Activated CD4-positive, alpha-beta T cell treated with anti-CD3 and anti-CD28 coated beads for 36 hours (primary cell): Measurements from ENCODE around the gene VPS13C. TPM values are rescaled to one million over a fixed set of nuclear protein-coding genes. Genes with fewer than 3 reads are reported as not detected.
A peak's percentile ranks its signal among the peaks of the same experiment; 100 is the strongest.

ENCODE experiments used
- ATAC-seq: fragments of 200-7000 bp; cut with Tn5 transposase; one replicate; pipeline ENCODE4 v1.10.0; 2021; ENCODE audit warnings: mild to moderate bottlenecking, moderate library complexity
- CTCF ChIA-PET: fragments of 350-600 bp; sonication (Branson Sonifier 250); formaldehyde crosslinking; loops from one replicate; lab custom pipeline; 2021; ENCODE audit warnings: antibody characterized with exemption; lab: Charles Lee
- POLR2A ChIA-PET: fragments of 350-600 bp; sonication (Branson Sonifier 250); formaldehyde crosslinking; loops from one replicate; lab custom pipeline; 2021; ENCODE audit warnings: antibody characterized with exemption, inconsistent platforms; lab: Charles Lee
- DNase-seq: peaks from one replicate; pipeline ENCODE4 v3.0.0-alpha.2; 2020
- H3K27ac Mint-ChIP-seq: one replicate; pipeline ENCODE4 v1.8.0; 2021; ENCODE audit warnings: mixed read lengths
- H3K27me3 Mint-ChIP-seq: one replicate; pipeline ENCODE4 v1.8.0; 2021; ENCODE audit warnings: mixed read lengths
- H3K36me3 Mint-ChIP-seq: one replicate; pipeline ENCODE4 v1.8.0; 2021; ENCODE audit warnings: low read depth, mixed read lengths
- H3K4me1 Mint-ChIP-seq: one replicate; pipeline ENCODE4 v1.8.0; 2021; ENCODE audit warnings: mixed read lengths
- H3K4me3 Mint-ChIP-seq: one replicate; pipeline ENCODE4 v1.8.0; 2021; ENCODE audit warnings: mild to moderate bottlenecking, moderate library complexity, mixed read lengths
- H3K9me3 Mint-ChIP-seq: one replicate; pipeline ENCODE4 v1.8.0; 2021; ENCODE audit warnings: low read depth, mixed read lengths
- intact Hi-C, 2 experiments: fragments of 100-400 bp; cut with DNase I in 1 of 2; cut with micrococcal nuclease in 1 of 2; formaldehyde crosslinking; loops; one replicate each; pipeline versions ENCODE4 v1.14.2 to v1.15.1; 2022 to 2024; cut with DNase I, micrococcal nuclease
- total RNA-seq, 2 experiments: library from RNA; stranded (reverse); gene quantifications; one replicate each; pipeline ENCODE4 v1.2.3, GENCODE V29; 2021

VPS13C gene
- total RNA-seq, 2 experiments from 2014 or later = 40.1 to 47.2 TPM

- H3K4me1 Mint-ChIP-seq = peaks cover 5% of the 10 kb centered on the region
- CTCF ChIA-PET = no interaction called here
- no peaks in the 10 kb centered on the region for H3K27me3 Mint-ChIP-seq
- no peak overlapping the region for H3K4me3 Mint-ChIP-seq
- intact Hi-C loops = no loop called here
- ATAC-seq (no peak), DNase-seq (no peak)
- H3K9me3 Mint-ChIP-seq = peaks cover 2% of the 10 kb centered on the region
- peaks cover 38% of the 10 kb centered on the region for H3K36me3 Mint-ChIP-seq
- POLR2A ChIA-PET = no interaction called here
- H3K27ac Mint-ChIP-seq = no peak overlapping the region
These were observed 70.6 kb downstream of the VPS13C start for GRCh38 chr15:61989667-61990066.

GRCh38 chr15:61987824-61988223, 72.4 kb downstream of the VPS13C start:
- POLR2A ChIA-PET = no interaction called here
- peaks cover 44% of the 10 kb centered on the region for H3K36me3 Mint-ChIP-seq

GRCh38 chr15:61983081-61983480, 77.2 kb downstream of the VPS13C start:
- POLR2A ChIA-PET = no interaction called here
- H3K36me3 Mint-ChIP-seq = peaks cover 44% of the 10 kb centered on the region
- H3K4me1 Mint-ChIP-seq = no peaks in the 10 kb centered on the region
- CTCF ChIA-PET = interaction anchor here (1.5 kb wide), 1 partner anchor 149 kb away, joined by 3 read pairs; no protein-coding TSS in a partner anchor
- no peak overlapping the region for H3K4me3 Mint-ChIP-seq
- no peak for DNase-seq
- no peak overlapping the region for H3K27ac Mint-ChIP-seq
- no peaks in the 10 kb centered on the region for H3K27me3 Mint-ChIP-seq
- ATAC-seq = no peak
- no peaks in the 10 kb centered on the region for H3K9me3 Mint-ChIP-seq
- intact Hi-C loops = no loop called here

More at GRCh38 chr15:61987824-61988223, 72.4 kb downstream of the VPS13C start:
- DNase-seq (no peak), ATAC-seq (no peak)
- Mint-ChIP-seq H3K4me1 (peaks cover 5% of the 10 kb centered on the region), H3K27me3 (no peaks in the 10 kb centered on the region), H3K9me3 (peaks cover 2% of the 10 kb centered on the region), H3K4me3 (no peak overlapping the region), H3K27ac (no peak overlapping the region)
- intact Hi-C loops = no loop called here
- CTCF ChIA-PET = no interaction called here

GRCh38 chr15:61978225-61978624, 82.0 kb downstream of the VPS13C start:
- ATAC-seq (no peak), DNase-seq (no peak)
- peaks cover 8% of the 10 kb centered on the region for H3K4me1 Mint-ChIP-seq
- H3K9me3 Mint-ChIP-seq = no peaks in the 10 kb centered on the region
- H3K27ac Mint-ChIP-seq = no peak overlapping the region
- intact Hi-C loops = loop anchor here in 1 of 2 experiments (10.0 kb wide), 1 partner anchor 87 kb away; the partner anchor contains the start of genes C2CD4A and VPS13C
- H3K27me3 Mint-ChIP-seq = no peaks in the 10 kb centered on the region
- CTCF ChIA-PET = interaction anchor here (1.0 to 1.8 kb wide), 4 partner anchors 16 to 129 kb away, joined by 3 to 4 read pairs (median 3); partner anchors contain the start of gene C2CD4A
- no peak overlapping the region for H3K4me3 Mint-ChIP-seq
- peaks cover 31% of the 10 kb centered on the region for H3K36me3 Mint-ChIP-seq
- POLR2A ChIA-PET = no interaction called here

GRCh38 chr15:61974759-61975158, 85.5 kb downstream of the VPS13C start:
- peaks cover 38% of the 10 kb centered on the region for H3K36me3 Mint-ChIP-seq
- CTCF ChIA-PET = interaction anchor here (0.6 kb wide), 1 partner anchor 57 kb away, joined by 3 read pairs; no protein-coding TSS in a partner anchor
- no peak overlapping the region for H3K27ac Mint-ChIP-seq
- ATAC-seq (peak; percentile 19), DNase-seq (no peak)
- POLR2A ChIA-PET = no interaction called here
- no peaks in the 10 kb centered on the region for H3K9me3 Mint-ChIP-seq
- no peaks in the 10 kb centered on the region for H3K27me3 Mint-ChIP-seq
- H3K4me1 Mint-ChIP-seq = peaks cover 8% of the 10 kb centered on the region
- intact Hi-C loops = loop anchor here (5.0 to 10.0 kb wide), 2 partner anchors 90 to 98 kb away; partner anchors contain the start of genes C2CD4A (in 1 of the 2) and VPS13C (in 1 of the 2)
- no peak overlapping the region for H3K4me3 Mint-ChIP-seq

- H3K9me3 Mint-ChIP-seq = no peaks in the 10 kb centered on the region
- CTCF ChIA-PET = interaction anchor here (0.7 to 0.9 kb wide), 2 partner anchors 11 kb away, joined by 3 read pairs; no protein-coding TSS in a partner anchor
- intact Hi-C loops = loop anchor here (5.0 to 10.0 kb wide), 2 partner anchors 91 to 98 kb away; partner anchors contain the start of genes C2CD4A (in 1 of the 2) and VPS13C (in 1 of the 2)
- no peak overlapping the region for H3K4me3 Mint-ChIP-seq
- POLR2A ChIA-PET = no interaction called here
- H3K27me3 Mint-ChIP-seq = no peaks in the 10 kb centered on the region
- peaks cover 8% of the 10 kb centered on the region for H3K4me1 Mint-ChIP-seq
- DNase-seq (no peak), ATAC-seq (no peak)
- no peak overlapping the region for H3K27ac Mint-ChIP-seq
- H3K36me3 Mint-ChIP-seq = peaks cover 33% of the 10 kb centered on the region
These were observed 86.1 kb downstream of the VPS13C start for GRCh38 chr15:61974118-61974517.

GRCh38 chr15:61951949-61952348, 108.3 kb downstream of the VPS13C start:
- no peak overlapping the region for H3K27ac Mint-ChIP-seq
- H3K4me1 Mint-ChIP-seq = no peaks in the 10 kb centered on the region
- intact Hi-C loops = no loop called here
- H3K27me3 Mint-ChIP-seq = no peaks in the 10 kb centered on the region
- CTCF ChIA-PET = no interaction called here
- POLR2A ChIA-PET = no interaction called here
- no peak for DNase-seq
- H3K4me3 Mint-ChIP-seq = no peak overlapping the region
- no peak for ATAC-seq
- no peaks in the 10 kb centered on the region for H3K9me3 Mint-ChIP-seq
- H3K36me3 Mint-ChIP-seq = peaks cover 46% of the 10 kb centered on the region

- Mint-ChIP-seq H3K27ac (no peak overlapping the region), H3K4me1 (no peaks in the 10 kb centered on the region), H3K36me3 (peaks cover 45% of the 10 kb centered on the region), H3K9me3 (no peaks in the 10 kb centered on the region), H3K4me3 (no peak overlapping the region), H3K27me3 (no peaks in the 10 kb centered on the region)
- no peak for ATAC-seq
- no peak for DNase-seq
- CTCF ChIA-PET = no interaction called here
- intact Hi-C loops = no loop called here
- POLR2A ChIA-PET = no interaction called here
These were observed 113.5 kb downstream of the VPS13C start for GRCh38 chr15:61946778-61947177.

- ChIA-PET CTCF (no interaction called here), POLR2A (no interaction called here)
- H3K9me3 Mint-ChIP-seq = no peaks in the 10 kb centered on the region
- peaks cover 40% of the 10 kb centered on the region for H3K36me3 Mint-ChIP-seq
- DNase-seq (no peak), ATAC-seq (no peak)
- H3K4me1 Mint-ChIP-seq = no peaks in the 10 kb centered on the region
- no peak overlapping the region for H3K27ac Mint-ChIP-seq
- no peaks in the 10 kb centered on the region for H3K27me3 Mint-ChIP-seq
- intact Hi-C loops = no loop called here
- H3K4me3 Mint-ChIP-seq = no peak overlapping the region
These were observed 116.3 kb downstream of the VPS13C start for GRCh38 chr15:61943992-61944391.

GRCh38 chr15:61938249-61938648, 122.0 kb downstream of the VPS13C start:
- POLR2A ChIA-PET = no interaction called here
- intact Hi-C loops = no loop called here
- no peak for DNase-seq

GRCh38 chr15:61936528-61937195, 123.6 kb downstream of the VPS13C start:
- H3K27me3 Mint-ChIP-seq = no peaks in the 10 kb centered on the region
- POLR2A ChIA-PET = no interaction called here
- no peak overlapping the region for H3K4me3 Mint-ChIP-seq
- no peak for DNase-seq
- ATAC-seq = no peak
- CTCF ChIA-PET = no interaction called here
- intact Hi-C loops = no loop called here
- no peak overlapping the region for H3K27ac Mint-ChIP-seq
- H3K36me3 Mint-ChIP-seq = peaks cover 17% of the 10 kb centered on the region
- no peaks in the 10 kb centered on the region for H3K9me3 Mint-ChIP-seq
- H3K4me1 Mint-ChIP-seq = no peaks in the 10 kb centered on the region

More at GRCh38 chr15:61938249-61938648, 122.0 kb downstream of the VPS13C start:
- CTCF ChIA-PET = interaction anchor here (1.4 kb wide), 1 partner anchor 21 kb away, joined by 3 read pairs; no protein-coding TSS in a partner anchor
- Mint-ChIP-seq H3K4me3 (no peak overlapping the region), H3K9me3 (no peaks in the 10 kb centered on the region), H3K27ac (no peak overlapping the region), H3K27me3 (no peaks in the 10 kb centered on the region), H3K36me3 (peaks cover 18% of the 10 kb centered on the region), H3K4me1 (no peaks in the 10 kb centered on the region)
- no peak for ATAC-seq

- CTCF ChIA-PET = no interaction called here
- Mint-ChIP-seq H3K4me3 (no peak overlapping the region), H3K4me1 (no peaks in the 10 kb centered on the region), H3K36me3 (peaks cover 15% of the 10 kb centered on the region), H3K9me3 (no peaks in the 10 kb centered on the region), H3K27me3 (no peaks in the 10 kb centered on the region), H3K27ac (no peak overlapping the region)
- no peak for DNase-seq
- ATAC-seq = no peak
- POLR2A ChIA-PET = no interaction called here
- intact Hi-C loops = no loop called here
These were observed 124.8 kb downstream of the VPS13C start for GRCh38 chr15:61935493-61935892.
